Spleen (tissue), 7 donors: ENCODE measurements around the gene MARK3.

Source experiments
- POLR2A ChIP-seq, 3 donors: fragments of 450-650 bp; IDR thresholded peaks; one replicate each; pipeline ENCODE4 v1.5.1; 2017; ENCODE audit warnings: antibody characterized with exemption in 3 of 3, mild to moderate bottlenecking in 1 of 3
- TF ChIP-seq, protein P1 (sequence below), 11 experiments: fragments of 200-600 bp in 7 of 11; fragments of 450-650 bp in 4 of 11; sonication (generic) in 4 of 11; IDR thresholded peaks in 8 of 11; conservative IDR thresholded peaks in 3 of 11; 1 replicate in 7 of 11; 2 replicates in 4 of 11; pipeline versions ENCODE4 v1.4.0 to v1.8.0; 2016 to 2021; ENCODE audit warnings: antibody characterized with exemption in 11 of 11, inconsistent platforms in 4 of 11, mild to moderate bottlenecking in 1 of 11
- donor health status: DM: no; HTN: no; CAD: no; lungs with moderate emphysema.
- donor health status: DM: no; HTN: no; CAD: no.
- donor health status: DM: no; HTN: no; CAD: no.

DNA sequence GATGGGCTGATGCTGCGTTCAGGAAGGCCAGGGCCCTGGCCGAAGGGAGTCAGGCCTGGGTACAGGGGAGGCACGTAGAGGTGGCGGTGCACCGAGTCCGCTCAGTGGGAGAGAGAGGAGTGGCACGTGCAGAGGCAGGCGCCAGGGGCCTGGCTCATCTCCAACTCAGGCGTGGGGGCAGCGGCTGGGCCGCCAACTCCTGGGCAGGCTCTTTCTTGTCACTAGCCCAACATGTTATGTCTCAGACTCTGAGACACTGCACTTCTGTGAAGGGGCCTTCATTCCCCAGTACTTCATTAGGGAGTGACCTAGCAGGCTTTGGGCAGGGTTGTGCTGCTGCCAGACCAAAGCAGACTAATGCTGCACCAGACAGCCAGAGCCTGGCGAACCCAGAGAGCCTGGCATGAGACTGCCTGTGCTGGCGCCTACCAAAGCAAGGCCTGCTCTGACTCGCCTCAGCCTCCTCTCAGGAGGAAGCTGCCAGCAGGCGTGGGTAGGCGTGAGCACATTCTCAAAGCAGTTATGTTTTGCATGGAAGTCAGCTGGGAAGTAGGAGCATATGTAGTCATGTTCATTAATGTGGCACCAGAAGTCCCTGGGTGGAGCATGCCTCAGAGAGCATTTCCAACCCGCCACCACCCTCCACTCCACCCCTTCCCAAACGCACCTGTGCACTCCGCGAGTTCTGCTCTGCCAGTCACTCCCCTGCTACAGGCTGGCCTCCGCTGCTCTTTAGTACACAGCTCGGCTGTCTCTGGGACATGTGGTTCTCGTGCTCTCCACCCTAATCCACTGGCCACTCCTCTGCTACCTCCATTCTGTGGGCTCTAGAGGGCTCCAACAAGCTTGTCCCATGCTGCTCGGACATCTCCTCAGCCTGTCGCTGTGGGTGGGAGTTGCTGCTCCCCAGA is 127.7 kb downstream of the MARK3 start:
- TF ChIP-seq, protein P1, sequence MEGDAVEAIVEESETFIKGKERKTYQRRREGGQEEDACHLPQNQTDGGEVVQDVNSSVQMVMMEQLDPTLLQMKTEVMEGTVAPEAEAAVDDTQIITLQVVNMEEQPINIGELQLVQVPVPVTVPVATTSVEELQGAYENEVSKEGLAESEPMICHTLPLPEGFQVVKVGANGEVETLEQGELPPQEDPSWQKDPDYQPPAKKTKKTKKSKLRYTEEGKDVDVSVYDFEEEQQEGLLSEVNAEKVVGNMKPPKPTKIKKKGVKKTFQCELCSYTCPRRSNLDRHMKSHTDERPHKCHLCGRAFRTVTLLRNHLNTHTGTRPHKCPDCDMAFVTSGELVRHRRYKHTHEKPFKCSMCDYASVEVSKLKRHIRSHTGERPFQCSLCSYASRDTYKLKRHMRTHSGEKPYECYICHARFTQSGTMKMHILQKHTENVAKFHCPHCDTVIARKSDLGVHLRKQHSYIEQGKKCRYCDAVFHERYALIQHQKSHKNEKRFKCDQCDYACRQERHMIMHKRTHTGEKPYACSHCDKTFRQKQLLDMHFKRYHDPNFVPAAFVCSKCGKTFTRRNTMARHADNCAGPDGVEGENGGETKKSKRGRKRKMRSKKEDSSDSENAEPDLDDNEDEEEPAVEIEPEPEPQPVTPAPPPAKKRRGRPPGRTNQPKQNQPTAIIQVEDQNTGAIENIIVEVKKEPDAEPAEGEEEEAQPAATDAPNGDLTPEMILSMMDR (IDR thresholded peaks at IDR 0.05 in 8 of 11, conservative IDR thresholded peaks at IDR 0.05 in 3 of 11) = no peak
- TF ChIP-seq POLR2A (IDR thresholded peaks at IDR 0.05) = no peak
